IMR-90 (cell line): ENCODE data around the gene MSL3B.

Experiments
- ATAC-seq: fragments of 200-7000 bp; cut with Tn5 transposase; 2 replicates; pipeline ENCODE4 v1.9.1; 2020; ENCODE audit warnings: low read depth, mild to moderate bottlenecking, moderate library complexity
- BruUV-seq: library from RNA; stranded (reverse); fragments of 400-500 nt; replicated peaks from 2 replicates; lab custom pipeline; 2021; lab: Mats Ljungman, UMichigan
- CTCF ChIA-PET: fragments of 300-600 bp; formaldehyde crosslinking; extraction: SDS; loops from one replicate; lab custom pipeline; 2021; ENCODE audit warnings: antibody characterized with exemption; lab: Yijun Ruan, JAX
- POLR2A ChIA-PET: fragments of 300-600 bp; sonication (Branson Sonifier 250); formaldehyde crosslinking; loops from one replicate; lab custom pipeline; 2022; ENCODE audit warnings: antibody characterized with exemption; ENCODE audit not compliant: unreplicated experiment; lab: Charles Lee
- DNase-seq: peaks from one replicate; pipeline ENCODE4 v3.0.0; 2013
- H2AFZ ChIP-seq: replicated peaks from 2 replicates; pipeline ENCODE3; 2013; ENCODE audit warnings: low read length, mild to moderate bottlenecking; ENCODE audit not compliant: poor library complexity
- H2AK5ac ChIP-seq: 2 replicates; pipeline ENCODE4 v1.6.1; 2013; ENCODE audit warnings: low read depth, low read length, inconsistent platforms
- H2AK9ac ChIP-seq: replicated peaks from 2 replicates; pipeline ENCODE3; 2013; ENCODE audit warnings: mild to moderate bottlenecking, low read depth, low read length, moderate library complexity; ENCODE audit not compliant: poor library complexity
- H2BK120ac ChIP-seq: 2 replicates; pipeline ENCODE4 v1.6.1; 2013; ENCODE audit warnings: low read depth, low read length, inconsistent platforms
- H2BK15ac ChIP-seq: 3 replicates; pipeline ENCODE4 v1.6.1; 2013; ENCODE audit warnings: low read depth, low read length, inconsistent platforms
- H2BK20ac ChIP-seq: 2 replicates; pipeline ENCODE4 v1.6.1; 2013; ENCODE audit warnings: low read depth, mild to moderate bottlenecking, inconsistent platforms, low read length, moderate library complexity
- H2BK5ac ChIP-seq: 2 replicates; pipeline ENCODE4 v1.6.1; 2013; ENCODE audit warnings: mild to moderate bottlenecking, low read depth, low read length, inconsistent platforms; ENCODE audit not compliant: poor library complexity, severe bottlenecking
- H3K14ac ChIP-seq: replicated peaks from 2 replicates; pipeline ENCODE4 v1.6.1; 2013; ENCODE audit warnings: low read depth, low read length, inconsistent platforms
- H3K18ac ChIP-seq: 2 replicates; pipeline ENCODE4 v1.6.1; 2013; ENCODE audit warnings: low read depth, low read length, control low read depth
- H3K23ac ChIP-seq: 2 replicates; pipeline ENCODE4 v1.6.1; 2013; ENCODE audit warnings: low read depth, low read length, inconsistent platforms
- H3K27ac ChIP-seq: 2 replicates; pipeline ENCODE4 v1.5.1; 2013; ENCODE audit warnings: mild to moderate bottlenecking, control low read depth, low read length; ENCODE audit not compliant: insufficient read depth
- H3K27me3 ChIP-seq: 2 replicates; pipeline ENCODE4 v1.6.1; 2013; ENCODE audit warnings: low read length; ENCODE audit not compliant: control insufficient read depth, insufficient read depth
- H3K36me3 ChIP-seq: 2 replicates; pipeline ENCODE4 v1.6.1; 2013; ENCODE audit warnings: low read length, mixed read lengths; ENCODE audit not compliant: control insufficient read depth, insufficient read depth
- H3K4ac ChIP-seq: 2 replicates; pipeline ENCODE4 v1.6.1; 2013; ENCODE audit warnings: low read depth, low read length, inconsistent platforms
- H3K4me1 ChIP-seq: 2 replicates; pipeline ENCODE4 v1.6.1; 2013; ENCODE audit warnings: low read length, mixed read lengths; ENCODE audit not compliant: control insufficient read depth, insufficient read depth
- H3K4me2 ChIP-seq: 2 replicates; pipeline ENCODE4 v1.6.1; 2013; ENCODE audit warnings: low read depth, mild to moderate bottlenecking, control low read depth, low read length, moderate library complexity
- H3K4me3 ChIP-seq: 2 replicates; pipeline ENCODE4 v1.5.1; 2013; ENCODE audit warnings: low read depth, mild to moderate bottlenecking, control low read depth, low read length, moderate library complexity; ENCODE audit not compliant: insufficient read depth
- H3K56ac ChIP-seq: 2 replicates; pipeline ENCODE4 v1.6.1; 2013; ENCODE audit warnings: low read length, inconsistent platforms; ENCODE audit not compliant: insufficient read depth; ENCODE audit errors: extremely low read depth
- H3K79me1 ChIP-seq, 2 experiments: 2 replicates each; pipeline ENCODE4 v1.6.1; 2013; ENCODE audit warnings: low read length in 2 of 2, inconsistent platforms in 1 of 2, low read depth in 1 of 2
- H3K9ac ChIP-seq: 2 replicates; pipeline ENCODE4 v1.6.1; 2013; ENCODE audit warnings: low read depth, low read length, control low read depth
- H3K9me1 ChIP-seq: 2 replicates; pipeline ENCODE4 v1.6.1; 2013; ENCODE audit warnings: low read length, inconsistent platforms; ENCODE audit not compliant: insufficient read depth
- H3K9me3 ChIP-seq: 2 replicates; pipeline ENCODE4 v1.6.1; 2013; ENCODE audit warnings: low read length; ENCODE audit not compliant: control insufficient read depth, insufficient read depth
- H4K20me1 ChIP-seq: 2 replicates; pipeline ENCODE4 v1.6.1; 2013; ENCODE audit warnings: low read length, inconsistent platforms; ENCODE audit not compliant: insufficient read depth
- H4K5ac ChIP-seq: 2 replicates; pipeline ENCODE4 v1.6.1; 2013; ENCODE audit warnings: mild to moderate bottlenecking, low read depth, low read length, control low read depth
- H4K8ac ChIP-seq, 2 experiments: 2 replicates each; pipeline ENCODE4 v1.6.1; 2013; ENCODE audit warnings: low read depth in 2 of 2, low read length in 2 of 2, control low read depth in 1 of 2, inconsistent platforms in 1 of 2
- H4K91ac ChIP-seq: 2 replicates; pipeline ENCODE4 v1.6.1; 2013; ENCODE audit warnings: low read depth, low read length, inconsistent platforms; ENCODE audit not compliant: insufficient read depth
- MAFK ChIP-seq: IDR thresholded peaks from 2 replicates; pipeline ENCODE4 v1.6.1; 2012; ENCODE audit warnings: low read depth, low read length, improper control_type of control experiment
- NFE2L2 ChIP-seq: fragments of 150-350 bp; IDR thresholded peaks from 2 replicates; pipeline ENCODE4 v1.6.1; 2016; ENCODE audit warnings: low read depth, mild to moderate bottlenecking, low read length
- RCOR1 ChIP-seq: IDR thresholded peaks from 2 replicates; pipeline ENCODE4 v1.6.1; 2012; ENCODE audit warnings: mild to moderate bottlenecking, low read length, improper control_type of control experiment; ENCODE audit not compliant: insufficient replicate concordance
- WGBS, 2 experiments: methylation state at CpG; one replicate each; pipeline versions ENCODE4 v1.1.5 to v1.1.7; 2013; ENCODE audit warnings: missing lambda C conversion rate in 2 of 2; ENCODE audit not compliant: insufficient read length in 1 of 2; ENCODE audit errors: extremely low coverage in 2 of 2; 5-methylcytosine and 5-hydroxymethylcytosine counted together
- dilution Hi-C: fragments of 300-500 bp; cut with HindIII; formaldehyde crosslinking; loops from one replicate; pipeline ENCODE4 v1.14.3; 2018; ENCODE audit warnings: low sequenced_read_pairs; ENCODE audit not compliant: unreplicated experiment
- in situ Hi-C: fragments of 300-500 bp; cut with MboI; formaldehyde crosslinking; loops from 3 replicates; pipeline ENCODE4 v1.14.3; 2019; ENCODE audit warnings: low sequenced_read_pairs, inconsistent platforms, mixed read lengths
- intact Hi-C: fragments of 100-400 bp; cut with micrococcal nuclease; formaldehyde crosslinking; loops from 2 replicates; pipeline ENCODE4 v1.10.0; 2022
- TF ChIP-seq, protein P1 (sequence below): fragments of 150-350 bp; IDR thresholded peaks from 2 replicates; pipeline ENCODE4 v1.6.1; 2016; ENCODE audit warnings: low read depth, mild to moderate bottlenecking, low read length, moderate library complexity, borderline replicate concordance
- TF ChIP-seq, protein P2 (sequence below): conservative IDR thresholded peaks from 2 replicates; pipeline ENCODE4 v1.5.1; 2012; ENCODE audit warnings: mild to moderate bottlenecking, low read depth, low read length, improper control_type of control experiment

The MSL3B gene

DNA sequence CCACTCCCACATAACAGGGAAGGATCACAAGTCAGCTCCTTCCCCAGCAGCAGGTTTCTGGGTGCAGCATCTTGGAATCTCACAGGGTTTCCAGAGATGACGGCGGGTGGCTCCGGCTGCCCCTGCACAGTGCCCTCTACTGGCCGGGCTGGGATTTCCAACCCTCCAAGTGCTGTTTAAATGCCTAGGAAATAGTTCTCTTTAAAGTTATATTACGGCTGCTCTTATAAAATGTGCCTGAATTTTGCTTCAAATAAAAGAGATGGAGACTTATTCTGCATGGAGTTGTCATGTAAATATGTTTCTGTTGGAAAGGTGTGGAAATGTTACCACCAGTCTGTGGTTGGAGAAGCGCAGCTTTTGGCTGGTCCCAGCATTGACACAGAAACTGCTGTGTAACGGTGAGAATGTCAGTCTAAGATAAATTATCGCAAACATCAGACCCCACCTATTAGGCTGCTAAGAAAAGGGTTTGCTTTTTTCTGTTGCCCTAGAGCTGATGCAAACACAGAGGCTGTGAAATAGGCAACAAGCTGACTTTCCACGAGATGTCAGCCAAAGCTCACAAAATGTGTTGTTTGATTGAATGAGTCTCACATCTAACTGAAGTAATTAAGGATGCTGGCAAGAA is 10.6 kb downstream of the MSL3B start:
- TF ChIP-seq MAFK (no peak), NFE2L2 (no peak), RCOR1 (no peak)
- TF ChIP-seq, protein P1, sequence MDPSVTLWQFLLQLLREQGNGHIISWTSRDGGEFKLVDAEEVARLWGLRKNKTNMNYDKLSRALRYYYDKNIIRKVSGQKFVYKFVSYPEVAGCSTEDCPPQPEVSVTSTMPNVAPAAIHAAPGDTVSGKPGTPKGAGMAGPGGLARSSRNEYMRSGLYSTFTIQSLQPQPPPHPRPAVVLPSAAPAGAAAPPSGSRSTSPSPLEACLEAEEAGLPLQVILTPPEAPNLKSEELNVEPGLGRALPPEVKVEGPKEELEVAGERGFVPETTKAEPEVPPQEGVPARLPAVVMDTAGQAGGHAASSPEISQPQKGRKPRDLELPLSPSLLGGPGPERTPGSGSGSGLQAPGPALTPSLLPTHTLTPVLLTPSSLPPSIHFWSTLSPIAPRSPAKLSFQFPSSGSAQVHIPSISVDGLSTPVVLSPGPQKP: no peak
- TF ChIP-seq, protein P2, sequence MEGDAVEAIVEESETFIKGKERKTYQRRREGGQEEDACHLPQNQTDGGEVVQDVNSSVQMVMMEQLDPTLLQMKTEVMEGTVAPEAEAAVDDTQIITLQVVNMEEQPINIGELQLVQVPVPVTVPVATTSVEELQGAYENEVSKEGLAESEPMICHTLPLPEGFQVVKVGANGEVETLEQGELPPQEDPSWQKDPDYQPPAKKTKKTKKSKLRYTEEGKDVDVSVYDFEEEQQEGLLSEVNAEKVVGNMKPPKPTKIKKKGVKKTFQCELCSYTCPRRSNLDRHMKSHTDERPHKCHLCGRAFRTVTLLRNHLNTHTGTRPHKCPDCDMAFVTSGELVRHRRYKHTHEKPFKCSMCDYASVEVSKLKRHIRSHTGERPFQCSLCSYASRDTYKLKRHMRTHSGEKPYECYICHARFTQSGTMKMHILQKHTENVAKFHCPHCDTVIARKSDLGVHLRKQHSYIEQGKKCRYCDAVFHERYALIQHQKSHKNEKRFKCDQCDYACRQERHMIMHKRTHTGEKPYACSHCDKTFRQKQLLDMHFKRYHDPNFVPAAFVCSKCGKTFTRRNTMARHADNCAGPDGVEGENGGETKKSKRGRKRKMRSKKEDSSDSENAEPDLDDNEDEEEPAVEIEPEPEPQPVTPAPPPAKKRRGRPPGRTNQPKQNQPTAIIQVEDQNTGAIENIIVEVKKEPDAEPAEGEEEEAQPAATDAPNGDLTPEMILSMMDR: peak; percentile 47

More for the DNA sequence above, 10.6 kb downstream of the MSL3B start:
- Histone ChIP-seq H3K14ac (no peak overlapping the region), H3K9ac (no peak overlapping the region), H2AK9ac (no peak overlapping the region), H3K18ac (no peak overlapping the region), H3K23ac (no peak overlapping the region), H3K9me1 (no peaks in the 10 kb centered on the region; the same call in 1 of the 2 replicates), H2BK20ac (no peak overlapping the region), H3K4me2 (no peak overlapping the region), H3K56ac (no peak overlapping the region), H4K5ac (no peak overlapping the region), H4K91ac (no peak overlapping the region), H2BK120ac (no peak overlapping the region), H3K4me1 (peaks cover 8% of the 10 kb centered on the region), H2BK5ac (no peak overlapping the region), H2AK5ac (no peak overlapping the region), H3K9me3 (no peaks in the 10 kb centered on the region), H2BK15ac (no peak overlapping the region), H3K4me3 (no peak overlapping the region), H3K27ac (no peak overlapping the region), H4K20me1 (no peaks in the 10 kb centered on the region), H3K36me3 (no peaks in the 10 kb centered on the region), H3K79me1 (peaks cover 0 to 5% of the 10 kb centered on the region in 2 experiments; a peak in 1 of 4 replicates), H4K8ac (no peak overlapping the region), H3K27me3 (no peaks in the 10 kb centered on the region), H3K4ac (no peak overlapping the region), H2AFZ (no peak overlapping the region)
- intact Hi-C loops (loop anchor here (10.0 kb wide), 2 partner anchors 293 to 687 kb away; partner anchors contain the start of gene USP40), dilution Hi-C loops (no loop called here), in situ Hi-C loops (no loop called here)
- DNase-seq (no peak), ATAC-seq (no peak)
- ChIA-PET CTCF (interaction anchor here (0.6 to 1.1 kb wide), 3 partner anchors 10 to 20 kb away, joined by 3 to 4 read pairs (median 3); no protein-coding TSS in a partner anchor), POLR2A (no interaction called here)
- 73% methylated on average over 3 of the region's 9 CpGs; no CpG with 5 or more reads in 1 of the 2 experiments for WGBS, 2 experiments
- no TSS peak for BruUV-seq
